Activated CD8-positive, alpha-beta T cell treated with anti-CD3 and anti-CD28 coated beads for 36 hours (primary cell): ENCODE results near the gene DIPK1A. TPM values are rescaled to one million over a fixed set of nuclear protein-coding genes. Genes with fewer than 3 reads are reported as not detected.

Experiments used
- ATAC-seq: fragments of 200-7000 bp; cut with Tn5 transposase; one replicate; pipeline ENCODE4 v1.10.0; 2021; ENCODE audit warnings: mild to moderate bottlenecking, moderate library complexity
- CTCF ChIA-PET: fragments of 350-600 bp; sonication (Branson Sonifier 250); formaldehyde crosslinking; loops from one replicate; lab custom pipeline; 2021; ENCODE audit warnings: antibody characterized with exemption; lab: Charles Lee
- POLR2A ChIA-PET: fragments of 350-600 bp; sonication (Branson Sonifier 250); formaldehyde crosslinking; loops from one replicate; lab custom pipeline; 2021; ENCODE audit warnings: antibody characterized with exemption; lab: Charles Lee
- DNase-seq: peaks from one replicate; pipeline ENCODE4 v3.0.0-alpha.2; 2020
- H3K27ac Mint-ChIP-seq: one replicate; pipeline ENCODE4 v1.8.0; 2021; ENCODE audit warnings: mild to moderate bottlenecking, mixed read lengths
- H3K27me3 Mint-ChIP-seq: one replicate; pipeline ENCODE4 v1.8.0; 2021; ENCODE audit warnings: mixed read lengths
- H3K36me3 Mint-ChIP-seq: one replicate; pipeline ENCODE4 v1.8.0; 2021; ENCODE audit warnings: low read depth, mixed read lengths
- H3K4me1 Mint-ChIP-seq: one replicate; pipeline ENCODE4 v1.8.0; 2021; ENCODE audit warnings: low read depth, mixed read lengths
- H3K4me3 Mint-ChIP-seq: one replicate; pipeline ENCODE4 v1.8.0; 2021; ENCODE audit warnings: mild to moderate bottlenecking, moderate library complexity, mixed read lengths
- H3K9me3 Mint-ChIP-seq: one replicate; pipeline ENCODE4 v1.8.0; 2021; ENCODE audit warnings: mixed read lengths
- CTCF ChIP-seq: fragments of 200-600 bp; IDR thresholded peaks from one replicate; pipeline ENCODE4 v1.8.0; 2022; ENCODE audit warnings: antibody characterized with exemption, mild to moderate bottlenecking
- intact Hi-C: fragments of 100-400 bp; cut with micrococcal nuclease; formaldehyde crosslinking; loops from one replicate; pipeline ENCODE4 v1.10.0; 2022
- total RNA-seq, 2 experiments: library from RNA; stranded (reverse); gene quantifications; one replicate each; pipeline ENCODE4 v1.2.3, GENCODE V29; 2021

The DIPK1A gene
- total RNA-seq, 2 experiments from 2014 or later = 8.1 to 9.0 TPM

GRCh38 chr1:92816732-92817131 lies 144.5 kb downstream of the DIPK1A start:
- POLR2A ChIA-PET = no interaction called here
- no peaks in the 10 kb centered on the region for H3K36me3 Mint-ChIP-seq
- no peaks in the 10 kb centered on the region for H3K9me3 Mint-ChIP-seq
- CTCF ChIA-PET = interaction anchor here (0.8 to 4.4 kb wide), 7 partner anchors 15 to 68 kb away, joined by 3 to 26 read pairs (median 11); partner anchors contain the start of genes EVI5 and RPL5
- intact Hi-C loops = loop anchor here (5.0 kb wide), 1 partner anchor 69 kb away; no protein-coding TSS in a partner anchor
- no peak for TF ChIP-seq CTCF
- H3K27ac Mint-ChIP-seq = no peak overlapping the region
- DNase-seq = no peak
- H3K4me1 Mint-ChIP-seq = no peaks in the 10 kb centered on the region
- ATAC-seq = no peak
- H3K27me3 Mint-ChIP-seq = peaks cover 10% of the 10 kb centered on the region
- H3K4me3 Mint-ChIP-seq = no peak overlapping the region

GRCh38 chr1:92808381-92808780 lies 152.9 kb downstream of the DIPK1A start:
- ATAC-seq = no peak
- ChIA-PET CTCF (interaction anchor here (1.0 kb wide), 1 partner anchor 13 kb away, joined by 3 read pairs; no protein-coding TSS in a partner anchor), POLR2A (interaction anchor here (0.7 kb wide), 1 partner anchor 51 kb away, joined by 3 read pairs; no protein-coding TSS in a partner anchor)
- no peaks in the 10 kb centered on the region for H3K9me3 Mint-ChIP-seq
- no peak for DNase-seq
- H3K27me3 Mint-ChIP-seq = no peaks in the 10 kb centered on the region
- intact Hi-C loops = no loop called here
- H3K36me3 Mint-ChIP-seq = no peaks in the 10 kb centered on the region
- peaks cover 2% of the 10 kb centered on the region for H3K4me1 Mint-ChIP-seq
- no peak overlapping the region for H3K4me3 Mint-ChIP-seq
- TF ChIP-seq CTCF = no peak
- H3K27ac Mint-ChIP-seq = no peak overlapping the region

GRCh38 chr1:92805216-92805615 lies 156.0 kb downstream of the DIPK1A start:
- no peak for DNase-seq
- Mint-ChIP-seq H3K4me3 (no peak overlapping the region), H3K4me1 (peaks cover 2% of the 10 kb centered on the region), H3K36me3 (no peaks in the 10 kb centered on the region), H3K9me3 (no peaks in the 10 kb centered on the region), H3K27ac (no peak overlapping the region), H3K27me3 (peaks cover 1% of the 10 kb centered on the region)
- CTCF ChIA-PET = interaction anchor here (2.5 kb wide), 1 partner anchor 13 kb away, joined by 10 read pairs; no protein-coding TSS in a partner anchor
- no peak for TF ChIP-seq CTCF
- intact Hi-C loops = no loop called here
- POLR2A ChIA-PET = no interaction called here
- no peak for ATAC-seq

- Mint-ChIP-seq H3K4me1 (peaks cover 2% of the 10 kb centered on the region), H3K27me3 (peaks cover 1% of the 10 kb centered on the region), H3K4me3 (no peak overlapping the region), H3K9me3 (no peaks in the 10 kb centered on the region), H3K36me3 (no peaks in the 10 kb centered on the region), H3K27ac (no peak overlapping the region)
- peak; percentile 18 for DNase-seq
- ATAC-seq = peak; percentile 45
- ChIA-PET CTCF (interaction anchor here (2.5 kb wide), 1 partner anchor 14 kb away, joined by 10 read pairs; no protein-coding TSS in a partner anchor), POLR2A (no interaction called here)
- no peak for TF ChIP-seq CTCF
- intact Hi-C loops = no loop called here
These were observed 156.5 kb downstream of the DIPK1A start for GRCh38 chr1:92804721-92805201.

- POLR2A ChIA-PET = interaction anchor here (0.7 kb wide), 1 partner anchor 271 kb away, joined by 3 read pairs; no protein-coding TSS in a partner anchor
- no peaks in the 10 kb centered on the region for H3K36me3 Mint-ChIP-seq
- intact Hi-C loops = no loop called here
- H3K4me3 Mint-ChIP-seq = no peak overlapping the region
- H3K27me3 Mint-ChIP-seq = peaks cover 1% of the 10 kb centered on the region
- peaks cover 2% of the 10 kb centered on the region for H3K4me1 Mint-ChIP-seq
- ATAC-seq (no peak), DNase-seq (no peak)
- no peak overlapping the region for H3K27ac Mint-ChIP-seq
- H3K9me3 Mint-ChIP-seq = no peaks in the 10 kb centered on the region
- no peak for TF ChIP-seq CTCF
- CTCF ChIA-PET = interaction anchor here (2.5 kb wide), 1 partner anchor 15 kb away, joined by 10 read pairs; no protein-coding TSS in a partner anchor
These were observed 157.9 kb downstream of the DIPK1A start for GRCh38 chr1:92803140-92803887.
